ENCODE data around the gene DCUN1D2.

DCUN1D2 gene

DNA sequence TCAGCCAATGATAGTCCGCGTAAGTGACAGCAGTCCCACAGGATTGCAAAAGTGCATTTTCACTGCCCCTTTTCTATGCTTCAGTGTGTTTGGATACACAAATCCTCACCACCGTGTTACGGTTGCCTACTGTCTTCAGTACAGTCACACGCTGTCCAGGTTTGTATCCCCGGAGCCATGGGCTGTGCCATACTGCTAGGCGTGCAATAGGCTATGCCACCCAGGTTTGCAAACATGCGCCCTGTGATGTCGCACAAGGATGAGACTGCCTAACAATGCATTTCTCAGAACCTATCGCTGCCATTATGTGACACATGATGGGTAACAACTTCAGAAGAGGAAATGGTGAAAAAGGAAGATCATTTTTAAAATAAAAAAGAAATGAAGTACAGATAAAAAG is 20.4 kb downstream of the DCUN1D2 start:
- H3K4me3 ChIP-seq = no peak overlapping the region
- H3K36me3 ChIP-seq = peaks cover 78% of the 10 kb centered on the region
- H3K27ac ChIP-seq = no peak overlapping the region
- no peak overlapping the region for H3K4me2 ChIP-seq
- no peaks in the 10 kb centered on the region for H3K9me3 ChIP-seq
- no peak for TF ChIP-seq Cebpa-rat (IDR thresholded peaks at IDR 0.05)
- H3K9ac ChIP-seq = no peak overlapping the region
- no peaks in the 10 kb centered on the region for H3K27me3 ChIP-seq
- peaks cover 22% of the 10 kb centered on the region for H4K20me1 ChIP-seq
- peaks cover 20% of the 10 kb centered on the region for H3K4me1 ChIP-seq

DNA sequence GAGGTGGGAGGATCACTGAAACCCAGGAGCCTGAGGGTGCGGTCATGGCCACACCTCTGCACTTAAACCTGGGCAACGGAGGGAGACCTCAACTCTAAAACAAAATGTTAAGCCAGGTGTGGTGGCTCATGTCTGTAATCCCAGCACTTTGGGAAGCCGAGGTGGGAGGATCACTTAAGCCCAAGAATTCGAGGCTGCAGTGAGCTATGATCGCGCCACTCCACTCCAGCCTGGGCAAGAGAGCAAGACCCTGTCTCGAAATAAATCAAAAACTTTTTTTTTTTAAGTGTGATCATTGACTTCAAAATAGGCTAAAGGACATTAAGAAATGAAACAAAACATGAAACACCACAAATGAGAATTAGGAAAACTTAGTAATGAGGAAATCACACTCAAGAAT is 20.9 kb downstream of the DCUN1D2 start:
- no peak for TF ChIP-seq Cebpa-rat (IDR thresholded peaks at IDR 0.05)
- Histone ChIP-seq H3K27me3 (no peaks in the 10 kb centered on the region), H3K9ac (no peak overlapping the region), H3K27ac (no peak overlapping the region), H3K4me3 (no peak overlapping the region), H3K36me3 (peaks cover 76% of the 10 kb centered on the region), H4K20me1 (peaks cover 22% of the 10 kb centered on the region), H3K4me1 (peaks cover 20% of the 10 kb centered on the region), H3K4me2 (no peak overlapping the region; the same call in 1 of the 2 replicates), H3K9me3 (no peaks in the 10 kb centered on the region)

DNA sequence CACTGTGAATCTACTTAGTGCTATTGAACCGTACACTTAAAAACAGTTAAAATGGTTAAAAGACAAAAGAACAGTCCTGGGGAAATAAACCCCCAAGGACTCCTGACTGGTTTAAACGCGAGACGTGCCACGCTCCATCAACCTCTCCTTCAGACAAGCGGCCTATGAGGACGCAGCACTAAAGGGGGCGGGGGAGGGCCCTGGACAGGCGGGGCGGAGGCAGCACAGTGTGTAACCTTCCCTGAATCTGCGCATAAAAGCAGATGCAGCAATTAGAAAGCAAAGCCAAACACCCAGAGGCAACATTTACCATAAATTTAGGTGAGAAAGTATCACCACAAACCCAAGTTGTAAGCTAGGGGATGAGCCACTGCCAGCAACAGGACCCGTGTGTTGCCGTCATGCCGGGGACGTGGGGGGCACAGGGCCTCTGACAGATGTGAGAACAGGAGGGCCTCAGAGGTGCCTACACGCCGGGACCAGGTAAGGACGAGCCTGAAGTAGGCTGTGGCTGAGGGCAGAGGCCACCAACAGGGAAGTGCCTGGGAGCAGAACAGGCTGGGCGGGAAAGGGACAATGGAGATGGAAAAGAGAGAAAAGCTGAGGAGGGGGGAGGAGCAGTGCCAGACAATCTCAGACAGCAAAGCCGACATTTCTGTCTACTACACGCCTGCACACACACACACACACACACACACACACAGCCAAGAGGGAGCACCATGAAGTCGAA is 21.9 kb downstream of the DCUN1D2 start:
- Histone ChIP-seq H3K9me3 (no peaks in the 10 kb centered on the region), H3K27ac (peak overlapping the region; percentile 35; the same call in 1 of the 2 replicates), H3K36me3 (peaks cover 71% of the 10 kb centered on the region), H4K20me1 (peaks cover 22% of the 10 kb centered on the region), H3K4me2 (peak overlapping the region; percentile 70), H3K9ac (peak overlapping the region; percentile 44; the same call in 1 of the 2 replicates), H3K27me3 (no peaks in the 10 kb centered on the region), H3K4me3 (no peak overlapping the region), H3K4me1 (peaks cover 20% of the 10 kb centered on the region)
- no peak for TF ChIP-seq Cebpa-rat (IDR thresholded peaks at IDR 0.05)

DNA sequence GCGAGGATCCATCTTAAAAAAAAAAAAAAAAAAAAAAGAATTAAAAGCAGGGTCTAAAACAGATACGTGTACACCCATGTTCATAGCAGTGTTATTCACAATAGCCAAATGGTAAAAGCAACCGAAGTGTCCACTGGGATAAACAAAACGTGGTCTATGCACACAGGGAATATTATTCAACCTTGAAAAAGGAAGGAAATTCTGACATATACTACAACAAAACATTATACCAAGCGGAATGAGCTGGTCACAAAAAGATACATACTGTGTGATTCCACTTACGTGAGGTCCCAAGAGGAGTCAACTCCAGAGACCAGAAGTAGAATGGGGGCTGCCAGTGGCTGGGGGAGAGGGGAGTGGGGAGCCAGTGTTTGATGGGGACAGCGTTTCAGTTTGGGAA is 22.5 kb downstream of the DCUN1D2 start:
- no peak for TF ChIP-seq Cebpa-rat (IDR thresholded peaks at IDR 0.05)
- Histone ChIP-seq H3K9ac (no peak overlapping the region), H3K4me2 (peak overlapping the region; percentile 70), H3K4me1 (peaks cover 20% of the 10 kb centered on the region), H3K4me3 (no peak overlapping the region), H3K9me3 (no peaks in the 10 kb centered on the region), H3K27ac (peak overlapping the region; percentile 35; the same call in 1 of the 2 replicates), H3K27me3 (no peaks in the 10 kb centered on the region), H4K20me1 (peaks cover 22% of the 10 kb centered on the region), H3K36me3 (peaks cover 65% of the 10 kb centered on the region)

GRCh38 chr13:113466383-113466782 is 24.1 kb downstream of the DCUN1D2 start:
- no peak overlapping the region for H3K27ac ChIP-seq
- H3K4me1 ChIP-seq = peaks cover 20% of the 10 kb centered on the region
- H3K36me3 ChIP-seq = peaks cover 57% of the 10 kb centered on the region
- no peaks in the 10 kb centered on the region for H3K9me3 ChIP-seq
- H4K20me1 ChIP-seq = peaks cover 22% of the 10 kb centered on the region
- no peak for TF ChIP-seq Cebpa-rat (IDR thresholded peaks at IDR 0.05)
- H3K9ac ChIP-seq = no peak overlapping the region
- no peak overlapping the region for H3K4me2 ChIP-seq
- no peaks in the 10 kb centered on the region for H3K27me3 ChIP-seq
- H3K4me3 ChIP-seq = no peak overlapping the region

DNA sequence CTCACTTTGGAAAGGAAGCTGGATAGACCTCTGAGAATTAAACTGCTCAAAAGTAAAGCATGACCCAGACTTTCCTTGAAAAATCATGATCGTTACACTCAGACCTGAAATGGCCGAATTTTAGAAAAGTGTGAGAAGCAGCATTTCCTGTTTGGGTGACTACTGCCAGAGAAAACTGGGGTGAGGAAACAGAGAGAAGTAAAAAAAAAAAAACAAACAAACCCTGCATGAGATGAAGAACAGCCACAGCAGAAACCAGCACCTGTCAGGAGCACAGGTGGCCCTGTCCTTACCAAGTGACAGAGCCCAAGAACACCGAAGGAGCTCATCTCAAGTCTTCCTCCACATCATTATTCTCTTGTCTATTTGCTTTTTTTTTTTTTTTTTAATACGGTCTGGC is 25.2 kb downstream of the DCUN1D2 start:
- Histone ChIP-seq H3K27me3 (no peaks in the 10 kb centered on the region), H3K9ac (no peak overlapping the region), H3K36me3 (peaks cover 57% of the 10 kb centered on the region), H3K4me1 (peaks cover 20% of the 10 kb centered on the region), H3K27ac (no peak overlapping the region), H3K4me3 (no peak overlapping the region), H4K20me1 (peaks cover 14% of the 10 kb centered on the region), H3K9me3 (no peaks in the 10 kb centered on the region), H3K4me2 (no peak overlapping the region)
- no peak for TF ChIP-seq Cebpa-rat (IDR thresholded peaks at IDR 0.05)

GRCh38 chr13:113464476-113464875 is 26.0 kb downstream of the DCUN1D2 start:
- Histone ChIP-seq H3K4me1 (peaks cover 17% of the 10 kb centered on the region), H3K36me3 (peaks cover 59% of the 10 kb centered on the region)

DNA sequence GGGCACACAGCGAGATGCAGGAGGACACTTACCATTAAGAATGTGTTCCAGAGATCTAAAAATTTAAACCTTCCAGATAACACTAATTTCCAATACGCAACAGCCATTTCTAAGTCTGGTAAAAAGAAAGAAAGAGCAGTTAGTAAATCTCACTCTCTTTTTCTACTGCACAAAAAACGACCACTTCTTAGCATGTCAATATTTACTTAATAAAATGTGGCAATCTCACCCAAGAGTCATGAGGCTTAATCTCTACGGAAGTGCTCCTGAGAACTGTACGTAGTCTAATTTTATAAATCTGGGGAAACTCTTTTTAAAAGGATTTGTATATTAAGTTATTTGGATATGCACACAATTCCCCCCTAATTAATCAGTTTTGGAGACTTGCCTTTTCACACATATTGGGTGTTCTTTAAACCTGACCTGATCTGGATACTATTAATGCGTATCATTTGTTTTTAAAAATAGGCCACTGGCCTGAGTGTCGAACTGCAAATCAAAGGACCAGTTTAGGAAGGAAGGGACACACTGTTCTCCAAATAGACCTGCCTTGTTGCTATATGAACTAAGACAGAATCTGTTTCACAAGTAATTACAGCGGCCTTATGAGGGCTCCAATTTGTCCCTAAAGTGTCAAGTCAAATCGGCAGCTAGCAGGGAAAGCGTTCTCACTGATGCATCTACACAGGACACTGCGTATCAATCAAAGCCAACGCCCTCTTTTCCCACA is 29.3 kb downstream of the DCUN1D2 start:
- Histone ChIP-seq H3K4me2 (no peak overlapping the region), H3K4me3 (no peak overlapping the region), H3K27ac (no peak overlapping the region), H3K4me1 (no peaks in the 10 kb centered on the region), H3K27me3 (no peaks in the 10 kb centered on the region), H3K9ac (no peak overlapping the region), H4K20me1 (no peaks in the 10 kb centered on the region), H3K9me3 (no peaks in the 10 kb centered on the region), H3K36me3 (peaks cover 75% of the 10 kb centered on the region)
- no peak for TF ChIP-seq Cebpa-rat (IDR thresholded peaks at IDR 0.05)

More at GRCh38 chr13:113464476-113464875, 26.0 kb downstream of the DCUN1D2 start:
- no peak for TF ChIP-seq Cebpa-rat (IDR thresholded peaks at IDR 0.05)
- no peaks in the 10 kb centered on the region for H3K27me3 ChIP-seq
- H3K9me3 ChIP-seq = no peaks in the 10 kb centered on the region
- H3K4me2 ChIP-seq = no peak overlapping the region
- no peak overlapping the region for H3K4me3 ChIP-seq
- no peak overlapping the region for H3K27ac ChIP-seq
- peaks cover 9% of the 10 kb centered on the region for H4K20me1 ChIP-seq
- 0 out of 2 replicates have a peak overlapping the region, but pooled peaks have one; percentile 31 for H3K9ac ChIP-seq

GRCh38 chr13:113460599-113460998 is 29.9 kb downstream of the DCUN1D2 start:
- TF ChIP-seq Cebpa-rat (IDR thresholded peaks at IDR 0.05) = no peak
- Histone ChIP-seq H3K36me3 (peaks cover 76% of the 10 kb centered on the region), H4K20me1 (no peaks in the 10 kb centered on the region), H3K9me3 (no peaks in the 10 kb centered on the region), H3K4me3 (no peak overlapping the region), H3K4me1 (no peaks in the 10 kb centered on the region), H3K27ac (no peak overlapping the region), H3K27me3 (no peaks in the 10 kb centered on the region), H3K9ac (no peak overlapping the region), H3K4me2 (no peak overlapping the region)

- H3K4me2 ChIP-seq = no peak overlapping the region
- H4K20me1 ChIP-seq = no peaks in the 10 kb centered on the region
- no peak overlapping the region for H3K27ac ChIP-seq
- no peak for TF ChIP-seq Cebpa-rat (IDR thresholded peaks at IDR 0.05)
- H3K36me3 ChIP-seq = peaks cover 76% of the 10 kb centered on the region
- no peaks in the 10 kb centered on the region for H3K9me3 ChIP-seq
- H3K4me3 ChIP-seq = no peak overlapping the region
- no peak overlapping the region for H3K9ac ChIP-seq
- no peaks in the 10 kb centered on the region for H3K27me3 ChIP-seq
- H3K4me1 ChIP-seq = no peaks in the 10 kb centered on the region
Measured at GRCh38 chr13:113460064-113460555, 30.4 kb downstream of the DCUN1D2 start.
